Astrocyte (in vitro differentiated cells and primary cell): Measurements from ENCODE around the gene CCDC12. TPM values are rescaled to one million over a fixed set of nuclear protein-coding genes. Genes with fewer than 3 reads are reported as not detected.

Experiments used
- DNase-seq: peaks from one replicate; pipeline ENCODE4 v3.0.0-alpha.2; 2010; ENCODE audit warnings: low read depth
- FAIRE-seq: peaks from 2 replicates; lab custom pipeline; 2011; peaks lifted over from hg19 to GRCh38; lab: Jason Lieb, UNC
- H2AFZ ChIP-seq: 2 replicates; pipeline ENCODE4 v1.6.0; 2012; ENCODE audit warnings: low read depth, low read length, inconsistent platforms
- H3K27ac ChIP-seq: 2 replicates; pipeline ENCODE4 v1.5.1; 2011; ENCODE audit warnings: low read depth, low read length, inconsistent platforms
- H3K27me3 ChIP-seq: 2 replicates; pipeline ENCODE4 v1.6.0; 2011; ENCODE audit warnings: low read length, inconsistent platforms; ENCODE audit not compliant: insufficient read depth
- H3K36me3 ChIP-seq: 2 replicates; pipeline ENCODE4 v1.5.1; 2011; ENCODE audit warnings: low read length, inconsistent platforms; ENCODE audit not compliant: insufficient read depth
- H3K4me1 ChIP-seq: 2 replicates; pipeline ENCODE4 v1.5.1; 2011; ENCODE audit warnings: low read length, inconsistent platforms; ENCODE audit not compliant: insufficient read depth
- H3K4me2 ChIP-seq: 2 replicates; pipeline ENCODE4 v1.6.0; 2012; ENCODE audit warnings: low read length, inconsistent platforms
- H3K4me3 ChIP-seq: 2 replicates; pipeline ENCODE4 v1.5.1; 2011; ENCODE audit warnings: low read depth, mild to moderate bottlenecking, low read length, inconsistent platforms; ENCODE audit not compliant: insufficient read depth
- H3K79me2 ChIP-seq: 2 replicates; pipeline ENCODE4 v1.6.0; 2012; ENCODE audit warnings: mild to moderate bottlenecking, low read length, inconsistent platforms; ENCODE audit not compliant: insufficient read depth
- H3K9ac ChIP-seq: 2 replicates; pipeline ENCODE4 v1.6.0; 2012; ENCODE audit warnings: mild to moderate bottlenecking, low read length, inconsistent platforms
- H3K9me3 ChIP-seq: 2 replicates; pipeline ENCODE4 v1.5.1; 2012; ENCODE audit warnings: low read depth, mild to moderate bottlenecking, low read length, inconsistent platforms; ENCODE audit not compliant: insufficient read depth
- H4K20me1 ChIP-seq: 2 replicates; pipeline ENCODE4 v1.6.0; 2012; ENCODE audit warnings: low read length, inconsistent platforms; ENCODE audit not compliant: insufficient read depth
- H3K27ac Mint-ChIP-seq: one replicate; pipeline ENCODE4 v1.8.0; 2021; ENCODE audit warnings: mild to moderate bottlenecking, mixed read lengths; ENCODE audit not compliant: unreplicated experiment
- H3K27me3 Mint-ChIP-seq: one replicate; pipeline ENCODE4 v1.8.0; 2021; ENCODE audit warnings: low read depth, mixed read lengths; ENCODE audit not compliant: unreplicated experiment
- H3K36me3 Mint-ChIP-seq: one replicate; pipeline ENCODE4 v1.8.0; 2021; ENCODE audit warnings: low read depth, mixed read lengths; ENCODE audit not compliant: unreplicated experiment
- H3K4me1 Mint-ChIP-seq: one replicate; pipeline ENCODE4 v1.8.0; 2021; ENCODE audit warnings: low read depth, mixed read lengths; ENCODE audit not compliant: unreplicated experiment
- H3K4me3 Mint-ChIP-seq: one replicate; pipeline ENCODE4 v1.8.0; 2021; ENCODE audit warnings: mild to moderate bottlenecking, moderate library complexity, mixed read lengths; ENCODE audit not compliant: unreplicated experiment
- H3K9me3 Mint-ChIP-seq: one replicate; pipeline ENCODE4 v1.8.0; 2021; ENCODE audit warnings: mild to moderate bottlenecking, mixed read lengths; ENCODE audit not compliant: unreplicated experiment
- EZH2 ChIP-seq: IDR thresholded peaks from 2 replicates; pipeline ENCODE4 v1.6.1; 2012; ENCODE audit warnings: mild to moderate bottlenecking, low read length, inconsistent platforms; ENCODE audit not compliant: insufficient read depth
- total RNA-seq: library from RNA; stranded (reverse); gene quantifications from 2 replicates; pipeline ENCODE4 v1.2.1, GENCODE V29; 2021
- TF ChIP-seq, protein P1 (sequence below): IDR thresholded peaks from 2 replicates; pipeline ENCODE4 v1.5.1; 2011; ENCODE audit warnings: low read depth, mild to moderate bottlenecking, inconsistent platforms, low read length, moderate library complexity; ENCODE audit not compliant: insufficient read depth

The CCDC12 gene
- total RNA-seq, 1 donor from 2014 or later = 29.0 TPM

DNA sequence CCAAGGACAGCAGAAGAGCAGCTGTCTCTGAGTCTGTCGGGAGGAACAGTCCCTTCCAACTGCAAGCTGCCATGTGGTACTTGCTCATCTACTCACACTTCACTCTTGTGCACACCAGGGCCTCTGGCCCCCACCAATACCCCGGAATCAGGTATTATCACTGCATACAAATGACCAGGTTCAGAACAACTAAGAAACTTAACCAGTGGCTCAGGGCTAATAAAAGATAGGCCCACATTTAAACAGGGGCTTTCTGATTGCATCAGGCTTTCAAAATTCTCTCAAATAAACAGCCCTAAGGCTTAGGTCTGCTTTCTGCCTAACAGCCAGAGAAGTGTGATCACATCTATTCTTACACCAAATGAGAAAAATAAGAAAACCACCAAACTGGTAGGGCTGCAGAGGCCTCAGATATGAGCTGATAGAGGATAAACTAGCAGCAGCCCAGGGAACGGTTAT is 20.7 kb downstream of the CCDC12 start:
- H3K9ac ChIP-seq = no peak overlapping the region
- peak overlapping the region; percentile 14 for H3K27ac Mint-ChIP-seq
- H3K4me2 ChIP-seq = no peak overlapping the region
- H3K36me3 ChIP-seq = no peaks in the 10 kb centered on the region
- H3K4me1 ChIP-seq = peaks cover 15% of the 10 kb centered on the region
- TF ChIP-seq, protein P1, sequence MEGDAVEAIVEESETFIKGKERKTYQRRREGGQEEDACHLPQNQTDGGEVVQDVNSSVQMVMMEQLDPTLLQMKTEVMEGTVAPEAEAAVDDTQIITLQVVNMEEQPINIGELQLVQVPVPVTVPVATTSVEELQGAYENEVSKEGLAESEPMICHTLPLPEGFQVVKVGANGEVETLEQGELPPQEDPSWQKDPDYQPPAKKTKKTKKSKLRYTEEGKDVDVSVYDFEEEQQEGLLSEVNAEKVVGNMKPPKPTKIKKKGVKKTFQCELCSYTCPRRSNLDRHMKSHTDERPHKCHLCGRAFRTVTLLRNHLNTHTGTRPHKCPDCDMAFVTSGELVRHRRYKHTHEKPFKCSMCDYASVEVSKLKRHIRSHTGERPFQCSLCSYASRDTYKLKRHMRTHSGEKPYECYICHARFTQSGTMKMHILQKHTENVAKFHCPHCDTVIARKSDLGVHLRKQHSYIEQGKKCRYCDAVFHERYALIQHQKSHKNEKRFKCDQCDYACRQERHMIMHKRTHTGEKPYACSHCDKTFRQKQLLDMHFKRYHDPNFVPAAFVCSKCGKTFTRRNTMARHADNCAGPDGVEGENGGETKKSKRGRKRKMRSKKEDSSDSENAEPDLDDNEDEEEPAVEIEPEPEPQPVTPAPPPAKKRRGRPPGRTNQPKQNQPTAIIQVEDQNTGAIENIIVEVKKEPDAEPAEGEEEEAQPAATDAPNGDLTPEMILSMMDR = no peak
- no peak for TF ChIP-seq EZH2
- no peaks in the 10 kb centered on the region for H3K9me3 Mint-ChIP-seq
- no peaks in the 10 kb centered on the region for H3K27me3 Mint-ChIP-seq
- H4K20me1 ChIP-seq = peaks cover 94% of the 10 kb centered on the region
- no peak overlapping the region for H3K4me3 Mint-ChIP-seq
- no peaks in the 10 kb centered on the region for H3K9me3 ChIP-seq
- no peak for DNase-seq
- peaks cover 12% of the 10 kb centered on the region for H3K36me3 Mint-ChIP-seq
- peaks cover 40% of the 10 kb centered on the region for H3K4me1 Mint-ChIP-seq
- no peak overlapping the region for H3K4me3 ChIP-seq
- no peak overlapping the region for H3K27ac ChIP-seq
- FAIRE-seq = no peak
- no peak overlapping the region for H2AFZ ChIP-seq
- H3K27me3 ChIP-seq = no peaks in the 10 kb centered on the region
- peaks cover 98% of the 10 kb centered on the region for H3K79me2 ChIP-seq

DNA sequence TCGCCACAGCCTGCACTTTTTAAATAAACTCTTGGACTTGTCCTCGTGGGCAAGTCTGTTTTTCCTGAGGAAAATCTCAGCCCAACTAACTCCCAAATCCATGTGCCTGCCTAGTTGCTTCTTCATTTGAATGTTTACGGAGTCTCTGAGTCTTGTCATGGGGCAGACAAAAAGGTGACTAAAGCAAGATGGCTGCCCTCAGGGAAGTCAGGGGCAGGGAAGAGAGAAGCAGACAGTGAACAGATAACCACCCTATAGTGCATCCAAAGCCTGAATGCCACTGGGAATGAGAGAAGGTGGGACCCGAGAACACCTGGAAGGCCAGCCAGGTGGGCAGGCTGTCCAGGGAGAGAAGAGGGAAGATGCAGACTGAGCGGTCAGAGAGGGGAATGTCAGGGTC is 21.4 kb downstream of the CCDC12 start:
- DNase-seq = no peak
- Histone ChIP-seq H3K36me3 (no peaks in the 10 kb centered on the region), H3K27ac (no peak overlapping the region), H4K20me1 (peaks cover 94% of the 10 kb centered on the region), H3K4me1 (peaks cover 10% of the 10 kb centered on the region), H2AFZ (no peak overlapping the region), H3K27me3 (no peaks in the 10 kb centered on the region), H3K79me2 (peaks cover 98% of the 10 kb centered on the region), H3K9me3 (no peaks in the 10 kb centered on the region), H3K4me3 (no peak overlapping the region), H3K4me2 (no peak overlapping the region), H3K9ac (no peak overlapping the region)
- H3K36me3 Mint-ChIP-seq = peaks cover 12% of the 10 kb centered on the region
- H3K9me3 Mint-ChIP-seq = no peaks in the 10 kb centered on the region
- no peak for FAIRE-seq
- no peak overlapping the region for H3K27ac Mint-ChIP-seq
- H3K4me3 Mint-ChIP-seq = no peak overlapping the region
- no peaks in the 10 kb centered on the region for H3K27me3 Mint-ChIP-seq
- peaks cover 34% of the 10 kb centered on the region for H3K4me1 Mint-ChIP-seq
- TF ChIP-seq EZH2 = no peak
- TF ChIP-seq, protein P1 = no peak

GRCh38 chr3:46954178-46954577 is 22.4 kb downstream of the CCDC12 start:
- DNase-seq (no peak), FAIRE-seq (no peak)
- H3K4me1 Mint-ChIP-seq = peaks cover 25% of the 10 kb centered on the region
- no peak overlapping the region for H3K4me3 Mint-ChIP-seq
- Histone ChIP-seq H3K4me1 (peaks cover 8% of the 10 kb centered on the region), H3K4me3 (no peak overlapping the region), H2AFZ (no peak overlapping the region), H3K27me3 (no peaks in the 10 kb centered on the region), H3K4me2 (no peak overlapping the region), H3K9ac (no peak overlapping the region), H3K36me3 (no peaks in the 10 kb centered on the region), H3K27ac (no peak overlapping the region), H3K79me2 (peaks cover 98% of the 10 kb centered on the region), H4K20me1 (peaks cover 94% of the 10 kb centered on the region), H3K9me3 (no peaks in the 10 kb centered on the region)
- H3K27me3 Mint-ChIP-seq = no peaks in the 10 kb centered on the region
- H3K27ac Mint-ChIP-seq = no peak overlapping the region
- TF ChIP-seq, protein P1 = no peak
- no peak for TF ChIP-seq EZH2
- no peaks in the 10 kb centered on the region for H3K9me3 Mint-ChIP-seq
- peaks cover 12% of the 10 kb centered on the region for H3K36me3 Mint-ChIP-seq
